NT2/D1 (cell line): Measurements from ENCODE around the gene TGFBI.
"Not testable (repeated sequence)": the region's sequence is repeated elsewhere in the genome, so short reads cannot be mapped to it uniquely, and the experiment has no call there.

Source experiments
- SUZ12 ChIP-seq: IDR thresholded peaks from 2 replicates; pipeline ENCODE4 v1.6.1; 2011; ENCODE audit not compliant: insufficient read length, insufficient read depth; ENCODE audit errors: extremely low read depth
- YY1 ChIP-seq: IDR thresholded peaks from 2 replicates; pipeline ENCODE4 v1.6.1; 2011; ENCODE audit not compliant: insufficient read length, insufficient read depth
- ZNF274 ChIP-seq: IDR thresholded peaks from 2 replicates; pipeline ENCODE4 v1.6.1; 2011; ENCODE audit warnings: mild to moderate bottlenecking, low read depth, low read length

DNA sequence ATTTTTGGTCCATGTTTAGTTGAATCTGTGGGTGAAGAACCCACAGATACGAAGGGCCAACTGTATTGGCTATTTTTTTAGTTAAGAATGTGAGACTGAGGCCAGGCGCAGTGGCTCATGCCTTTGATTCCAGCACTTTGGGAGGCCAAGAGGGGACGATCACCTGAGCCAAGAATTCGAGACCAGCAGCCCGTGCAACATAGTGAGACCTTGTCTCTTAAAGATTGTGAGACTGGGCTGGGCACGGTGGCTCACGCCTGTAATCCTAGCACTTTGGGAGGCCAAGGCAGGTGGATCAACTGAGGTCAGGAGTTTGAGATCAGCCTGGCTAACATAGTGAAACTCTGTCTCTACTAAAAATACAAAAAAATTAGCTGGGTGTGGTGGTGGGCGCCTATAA lies 16.2 kb downstream of the TGFBI start:
- TF ChIP-seq SUZ12, ZNF274, YY1: not testable (repeated sequence)
